Measurements from ENCODE around the gene ZNF548.

GRCh38 chr19:57398868-57399267, 9.2 kb downstream of the ZNF548 start:
- TF ChIP-seq CTCF (IDR thresholded peaks at IDR 0.05) (no peak), POLR2A (IDR thresholded peaks at IDR 0.05) (no peak), POLR2AphosphoS5 (IDR thresholded peaks at IDR 0.05) (no peak)
